Activated CD8-positive, alpha-beta T cell treated with anti-CD3 and anti-CD28 coated beads for 36 hours (primary cell): ENCODE data around the gene DNASE2. TPM values are rescaled to one million over a fixed set of nuclear protein-coding genes. Genes with fewer than 3 reads are reported as not detected.

ENCODE experiments used
- ATAC-seq: fragments of 200-7000 bp; cut with Tn5 transposase; one replicate; pipeline ENCODE4 v1.10.0; 2021; ENCODE audit warnings: mild to moderate bottlenecking, moderate library complexity
- CTCF ChIA-PET: fragments of 350-600 bp; sonication (Branson Sonifier 250); formaldehyde crosslinking; loops from one replicate; lab custom pipeline; 2021; ENCODE audit warnings: antibody characterized with exemption; lab: Charles Lee
- POLR2A ChIA-PET: fragments of 350-600 bp; sonication (Branson Sonifier 250); formaldehyde crosslinking; loops from one replicate; lab custom pipeline; 2021; ENCODE audit warnings: antibody characterized with exemption; lab: Charles Lee
- DNase-seq: peaks from one replicate; pipeline ENCODE4 v3.0.0-alpha.2; 2020
- H3K27ac Mint-ChIP-seq: one replicate; pipeline ENCODE4 v1.8.0; 2021; ENCODE audit warnings: mild to moderate bottlenecking, mixed read lengths
- H3K27me3 Mint-ChIP-seq: one replicate; pipeline ENCODE4 v1.8.0; 2021; ENCODE audit warnings: mixed read lengths
- H3K36me3 Mint-ChIP-seq: one replicate; pipeline ENCODE4 v1.8.0; 2021; ENCODE audit warnings: low read depth, mixed read lengths
- H3K4me1 Mint-ChIP-seq: one replicate; pipeline ENCODE4 v1.8.0; 2021; ENCODE audit warnings: low read depth, mixed read lengths
- H3K4me3 Mint-ChIP-seq: one replicate; pipeline ENCODE4 v1.8.0; 2021; ENCODE audit warnings: mild to moderate bottlenecking, moderate library complexity, mixed read lengths
- H3K9me3 Mint-ChIP-seq: one replicate; pipeline ENCODE4 v1.8.0; 2021; ENCODE audit warnings: mixed read lengths
- intact Hi-C: fragments of 100-400 bp; cut with micrococcal nuclease; formaldehyde crosslinking; loops from one replicate; pipeline ENCODE4 v1.10.0; 2022
- total RNA-seq, 2 experiments: library from RNA; stranded (reverse); gene quantifications; one replicate each; pipeline ENCODE4 v1.2.3, GENCODE V29; 2021
- TF ChIP-seq, protein P1 (sequence below): fragments of 200-600 bp; IDR thresholded peaks from one replicate; pipeline ENCODE4 v1.8.0; 2022; ENCODE audit warnings: antibody characterized with exemption, mild to moderate bottlenecking

The DNASE2 gene
- total RNA-seq, 2 experiments from 2014 or later = 22.3 to 26.1 TPM

DNA sequence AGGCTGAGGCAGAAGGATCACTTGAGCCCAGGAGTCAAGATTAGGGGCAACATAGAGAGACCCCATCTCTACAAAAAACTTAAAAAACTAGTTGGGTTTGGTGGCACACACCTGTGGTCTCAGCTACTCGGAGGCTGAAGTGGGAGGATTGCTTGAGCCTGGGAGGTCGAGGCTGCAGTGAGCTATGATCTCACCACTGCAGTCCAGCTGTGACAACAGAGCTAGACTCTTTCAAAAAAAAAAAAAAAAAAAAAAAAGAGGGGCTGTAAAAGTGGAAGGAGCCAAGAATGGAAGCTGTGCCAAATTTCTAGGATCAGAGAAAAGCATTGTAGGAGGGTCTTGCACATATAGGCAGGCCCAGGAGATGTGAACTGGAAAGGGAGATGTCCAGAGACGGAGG lies 9.6 kb downstream of the DNASE2 start:
- TF ChIP-seq, protein P1, sequence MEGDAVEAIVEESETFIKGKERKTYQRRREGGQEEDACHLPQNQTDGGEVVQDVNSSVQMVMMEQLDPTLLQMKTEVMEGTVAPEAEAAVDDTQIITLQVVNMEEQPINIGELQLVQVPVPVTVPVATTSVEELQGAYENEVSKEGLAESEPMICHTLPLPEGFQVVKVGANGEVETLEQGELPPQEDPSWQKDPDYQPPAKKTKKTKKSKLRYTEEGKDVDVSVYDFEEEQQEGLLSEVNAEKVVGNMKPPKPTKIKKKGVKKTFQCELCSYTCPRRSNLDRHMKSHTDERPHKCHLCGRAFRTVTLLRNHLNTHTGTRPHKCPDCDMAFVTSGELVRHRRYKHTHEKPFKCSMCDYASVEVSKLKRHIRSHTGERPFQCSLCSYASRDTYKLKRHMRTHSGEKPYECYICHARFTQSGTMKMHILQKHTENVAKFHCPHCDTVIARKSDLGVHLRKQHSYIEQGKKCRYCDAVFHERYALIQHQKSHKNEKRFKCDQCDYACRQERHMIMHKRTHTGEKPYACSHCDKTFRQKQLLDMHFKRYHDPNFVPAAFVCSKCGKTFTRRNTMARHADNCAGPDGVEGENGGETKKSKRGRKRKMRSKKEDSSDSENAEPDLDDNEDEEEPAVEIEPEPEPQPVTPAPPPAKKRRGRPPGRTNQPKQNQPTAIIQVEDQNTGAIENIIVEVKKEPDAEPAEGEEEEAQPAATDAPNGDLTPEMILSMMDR = no peak
- H3K4me1 Mint-ChIP-seq = peaks cover 10% of the 10 kb centered on the region
- CTCF ChIA-PET = interaction anchor here (1.8 to 2.4 kb wide), 3 partner anchors 10 to 114 kb away, joined by 5 to 8 read pairs (median 7); partner anchors contain the start of gene DNASE2
- no peaks in the 10 kb centered on the region for H3K27me3 Mint-ChIP-seq
- DNase-seq = no peak
- peaks cover 7% of the 10 kb centered on the region for H3K9me3 Mint-ChIP-seq
- peaks cover 24% of the 10 kb centered on the region for H3K36me3 Mint-ChIP-seq
- no peak for ATAC-seq
- H3K4me3 Mint-ChIP-seq = no peak overlapping the region
- intact Hi-C loops = no loop called here
- H3K27ac Mint-ChIP-seq = no peak overlapping the region
- POLR2A ChIA-PET = interaction anchor here (0.6 to 1.9 kb wide), 2 partner anchors 10 to 1227 kb away, joined by 3 to 9 read pairs; partner anchors contain the start of gene DNASE2

DNA sequence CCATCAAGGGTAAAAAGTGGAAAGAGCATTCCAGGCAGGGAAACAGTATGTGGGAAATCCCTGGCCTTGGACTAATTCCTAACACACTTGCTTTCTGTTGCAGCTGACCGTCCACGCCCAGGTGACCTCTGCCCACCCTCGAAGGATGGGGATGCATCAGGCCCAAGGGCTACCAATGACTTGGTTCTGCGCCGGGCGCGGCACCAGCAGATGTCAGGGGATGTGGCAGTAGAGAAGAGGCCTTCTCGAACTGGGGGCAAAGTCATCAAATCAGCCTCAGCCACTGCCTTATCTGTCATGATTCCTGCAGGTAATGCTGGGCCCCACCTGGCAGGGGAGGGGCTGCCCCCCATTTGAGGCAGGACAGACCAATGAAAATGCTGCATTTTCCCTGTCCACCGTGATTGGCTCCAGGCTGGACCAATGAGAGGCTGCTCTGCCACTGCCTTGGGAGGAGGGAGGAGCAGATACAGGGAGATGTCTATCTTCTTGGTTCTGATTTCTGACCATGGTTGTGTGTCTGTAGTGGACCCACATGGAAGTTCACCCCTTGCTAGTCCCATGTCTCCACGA lies 12.6 kb downstream of the DNASE2 start:
- Mint-ChIP-seq H3K36me3 (peaks cover 14% of the 10 kb centered on the region), H3K27me3 (no peaks in the 10 kb centered on the region), H3K9me3 (peaks cover 7% of the 10 kb centered on the region), H3K4me3 (no peak overlapping the region), H3K4me1 (peaks cover 10% of the 10 kb centered on the region), H3K27ac (no peak overlapping the region)
- ChIA-PET CTCF (interaction anchor here (1.1 to 2.8 kb wide), 3 partner anchors 16 to 226 kb away, joined by 3 to 12 read pairs (median 3); no protein-coding TSS in a partner anchor), POLR2A (interaction anchor here (0.5 to 0.6 kb wide), 2 partner anchors 45 to 408 kb away, joined by 3 read pairs; no protein-coding TSS in a partner anchor)
- ATAC-seq = no peak
- intact Hi-C loops = no loop called here
- DNase-seq = peak; percentile 44
- TF ChIP-seq, protein P1 = no peak

GRCh38 chr19:12867120-12868099 lies 13.8 kb downstream of the DNASE2 start:
- DNase-seq = peak; percentile 84
- peak; percentile 87 for ATAC-seq
- H3K27ac Mint-ChIP-seq = peak overlapping the region; percentile 1
- H3K9me3 Mint-ChIP-seq = peaks cover 2% of the 10 kb centered on the region
- TF ChIP-seq, protein P1 = no peak
- POLR2A ChIA-PET = no interaction called here
- no peaks in the 10 kb centered on the region for H3K27me3 Mint-ChIP-seq
- peaks cover 6% of the 10 kb centered on the region for H3K4me1 Mint-ChIP-seq
- CTCF ChIA-PET = interaction anchor here (2.8 kb wide), 1 partner anchor 20 kb away, joined by 12 read pairs; no protein-coding TSS in a partner anchor
- peaks cover 6% of the 10 kb centered on the region for H3K36me3 Mint-ChIP-seq
- H3K4me3 Mint-ChIP-seq = peak overlapping the region; percentile 60
- intact Hi-C loops = no loop called here

DNA sequence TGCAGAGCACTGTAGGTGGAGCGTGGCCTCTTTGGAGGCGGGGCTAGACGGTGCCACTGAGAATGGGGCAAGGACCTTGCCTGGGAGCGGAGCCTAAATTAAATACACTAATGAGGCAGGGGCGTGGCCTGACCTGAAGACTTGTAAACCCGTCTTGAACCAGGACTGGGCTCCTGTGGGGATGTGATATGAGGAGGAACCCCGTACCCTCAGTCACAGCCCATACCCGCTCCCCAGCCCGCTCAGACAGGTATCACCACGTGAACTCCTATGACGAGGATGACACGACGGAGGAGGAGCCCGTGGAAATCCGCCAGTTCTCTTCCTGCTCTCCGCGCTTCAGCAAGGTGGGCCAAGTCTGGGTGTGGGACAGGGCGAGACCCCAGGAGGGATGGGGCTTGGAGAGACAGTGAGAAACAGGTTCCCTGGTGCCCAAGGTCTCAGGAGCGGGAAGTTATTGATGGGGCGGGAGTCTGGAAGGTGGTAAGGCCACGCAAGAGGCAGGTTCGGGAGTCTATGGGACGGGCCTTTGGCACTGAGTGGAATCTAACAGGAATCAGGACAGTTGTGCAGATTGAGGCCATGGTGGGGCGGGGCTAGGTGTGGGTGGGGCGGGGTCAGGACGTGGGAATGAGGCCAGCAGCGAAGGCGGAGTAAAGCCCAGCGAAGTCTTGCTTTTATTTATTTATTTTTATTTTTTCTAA lies 14.7 kb downstream of the DNASE2 start:
- Mint-ChIP-seq H3K4me3 (no peak overlapping the region), H3K27me3 (no peaks in the 10 kb centered on the region), H3K9me3 (no peaks in the 10 kb centered on the region), H3K36me3 (no peaks in the 10 kb centered on the region), H3K4me1 (peaks cover 3% of the 10 kb centered on the region), H3K27ac (no peak overlapping the region)
- DNase-seq (no peak), ATAC-seq (no peak)
- POLR2A ChIA-PET = no interaction called here
- CTCF ChIA-PET = interaction anchor here (1.2 to 5.7 kb wide), 3 partner anchors 19 to 106 kb away, joined by 3 to 38 read pairs (median 12); no protein-coding TSS in a partner anchor
- TF ChIP-seq, protein P1 = no peak
- intact Hi-C loops = no loop called here
